Stimulated activated CD4-positive, alpha-beta T cell treated with anti-CD3 and anti-CD28 coated beads, Interleukin-2, amount 100 ng/mL, for 48 hours (primary cell): ENCODE data around the gene KRT78.
"Not testable (repeated sequence)": the region's sequence is repeated elsewhere in the genome, so short reads cannot be mapped to it uniquely, and the experiment has no call there.

Experiments used
- DNase-seq, 2 donors: peaks; one replicate each; pipeline ENCODE4 v3.0.0-alpha.2; 2020

KRT78 gene

DNA sequence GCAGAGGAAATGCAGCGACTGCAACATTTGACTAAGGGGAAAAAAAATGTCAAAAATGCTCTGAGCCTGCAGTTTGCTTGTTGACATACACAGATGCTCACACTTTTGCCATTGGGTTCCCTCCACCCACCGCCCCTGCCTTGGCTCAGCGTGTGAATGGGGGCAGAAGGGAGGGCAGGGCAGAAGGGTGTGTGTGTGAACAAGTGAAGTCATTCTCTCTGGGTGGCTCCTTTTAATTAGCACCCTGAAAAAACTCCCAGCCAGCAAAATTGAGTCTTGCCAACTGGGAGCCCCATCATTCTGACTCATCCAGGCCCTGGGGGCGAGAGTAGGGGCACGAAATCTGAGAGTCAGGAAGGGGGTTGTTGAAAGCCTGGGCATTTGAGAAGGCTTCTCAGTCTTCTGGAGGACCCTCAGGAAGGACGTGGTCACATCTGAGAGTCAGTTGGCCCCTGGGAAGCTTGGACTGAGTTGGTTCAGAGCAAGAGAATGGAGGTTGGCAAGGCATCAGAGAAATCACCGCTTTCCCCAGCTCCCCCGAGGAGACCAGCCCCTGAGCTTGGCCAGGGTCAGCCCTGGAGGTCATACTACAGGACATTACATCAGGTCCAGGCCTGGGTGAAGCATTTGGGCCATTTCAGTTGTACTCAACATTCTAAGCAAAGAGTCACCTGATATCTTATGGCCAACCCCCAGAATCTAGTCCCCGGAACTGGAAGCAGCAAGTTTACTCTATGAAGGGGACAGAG lies 22.7 kb upstream of the KRT78 start:
- no peak for DNase-seq

GRCh38 chr12:52870361-52871290 lies 21.8 kb upstream of the KRT78 start:
- peak; percentile 77 to 81 for DNase-seq

- DNase-seq: no peak
These were observed 18.8 kb upstream of the KRT78 start for GRCh38 chr12:52867642-52868041.

DNA sequence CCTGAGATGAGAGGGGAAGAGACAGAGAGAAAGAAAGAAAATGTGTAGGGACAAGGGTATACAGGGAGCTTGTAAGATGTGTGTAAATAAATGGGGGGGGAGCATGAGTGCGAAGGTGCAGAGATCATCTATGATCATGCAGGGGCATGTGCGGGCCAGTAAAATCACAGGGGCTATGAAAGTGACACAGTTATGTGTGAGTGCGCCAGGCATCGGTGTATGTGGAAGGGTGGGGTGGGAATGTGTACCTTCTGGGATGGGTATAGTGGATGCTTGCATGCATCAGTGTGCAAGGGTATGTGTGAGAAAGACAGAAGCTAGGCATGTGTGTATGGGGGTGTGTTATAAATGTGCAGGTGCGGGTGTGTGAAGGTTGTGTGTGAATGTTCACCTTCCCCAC lies 18.4 kb upstream of the KRT78 start:
- no peak for DNase-seq

- DNase-seq: peak; percentile 23 to 25
These were observed 16.5 kb upstream of the KRT78 start for GRCh38 chr12:52865090-52865944.

DNA sequence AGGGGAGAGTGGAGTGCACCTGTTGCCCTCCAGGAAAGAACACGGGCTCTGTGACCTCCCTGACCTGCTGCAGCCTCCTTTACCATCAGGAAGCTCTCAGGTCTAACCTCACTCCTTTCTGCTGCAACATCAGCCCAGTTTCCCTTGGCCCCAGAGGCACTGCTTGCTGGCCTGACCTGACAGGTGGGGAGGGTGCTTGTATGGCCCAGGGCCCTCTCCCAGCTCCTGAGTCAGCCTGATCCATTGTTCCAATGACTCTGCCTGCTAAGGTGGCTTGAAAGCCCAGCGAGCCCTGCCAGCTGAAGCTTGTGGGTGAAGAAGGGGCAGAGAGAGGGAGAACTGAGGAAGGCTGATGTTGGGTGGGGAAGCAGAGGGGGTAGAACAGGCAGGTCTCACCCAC lies 13.2 kb upstream of the KRT78 start:
- no peak for DNase-seq

- DNase-seq: no peak
These were observed 12.7 kb upstream of the KRT78 start for GRCh38 chr12:52861511-52861910.

DNA sequence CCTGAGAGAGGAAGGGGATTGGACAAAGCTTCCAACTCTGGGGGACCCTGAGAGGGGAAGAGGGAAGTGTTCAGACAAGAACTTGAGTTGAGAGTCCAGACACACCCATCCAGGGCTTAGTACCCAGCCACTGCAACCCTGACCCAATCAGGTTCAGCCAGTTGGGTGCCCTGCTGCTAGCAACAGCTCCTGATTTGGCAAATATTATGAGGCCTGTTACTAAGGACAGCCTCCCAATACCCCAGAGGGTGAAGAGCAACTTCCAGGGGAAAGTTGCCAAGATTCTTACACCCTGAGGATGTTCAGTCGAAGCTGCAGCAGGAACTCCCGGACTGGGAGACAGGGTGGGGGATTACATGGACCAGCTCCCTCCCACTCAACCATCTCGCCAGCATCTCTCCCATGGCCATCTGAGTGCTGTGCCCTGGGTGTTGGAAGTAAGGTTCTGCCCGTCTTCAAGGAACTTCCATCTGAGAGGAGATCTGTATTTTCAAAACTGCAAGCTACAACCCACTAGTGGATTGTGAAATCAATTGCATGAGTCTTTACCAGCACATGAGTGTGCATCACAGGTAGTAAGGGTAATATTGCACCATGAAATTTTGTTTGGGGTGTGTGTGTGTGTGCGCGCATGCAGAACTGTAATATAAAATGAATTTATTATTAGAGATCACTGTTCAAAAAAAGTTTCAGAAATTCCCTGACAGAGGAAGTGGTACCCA lies 11.5 kb upstream of the KRT78 start:
- no peak for DNase-seq

DNA sequence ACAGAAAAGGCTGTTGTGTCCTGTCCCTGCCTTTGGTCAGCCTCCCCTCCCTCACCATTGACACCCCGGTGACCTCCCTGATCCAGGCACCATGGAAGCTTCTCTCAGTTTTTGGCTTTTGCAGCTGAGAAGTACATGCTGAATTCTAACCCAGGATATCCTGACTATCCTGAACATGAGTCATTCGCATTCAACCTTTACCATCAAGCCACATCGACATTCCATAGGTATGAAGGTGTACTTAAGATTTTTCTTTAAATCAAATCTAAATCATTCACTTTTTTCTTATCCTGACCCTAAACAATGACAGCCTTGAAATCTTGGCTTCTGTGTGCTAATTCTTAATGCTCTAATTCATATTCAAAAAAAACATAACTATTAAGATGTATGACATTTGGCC lies 8.7 kb upstream of the KRT78 start:
- DNase-seq: no peak

- no peak for DNase-seq
These were observed 8.0 kb upstream of the KRT78 start for GRCh38 chr12:52856787-52857186.

DNA sequence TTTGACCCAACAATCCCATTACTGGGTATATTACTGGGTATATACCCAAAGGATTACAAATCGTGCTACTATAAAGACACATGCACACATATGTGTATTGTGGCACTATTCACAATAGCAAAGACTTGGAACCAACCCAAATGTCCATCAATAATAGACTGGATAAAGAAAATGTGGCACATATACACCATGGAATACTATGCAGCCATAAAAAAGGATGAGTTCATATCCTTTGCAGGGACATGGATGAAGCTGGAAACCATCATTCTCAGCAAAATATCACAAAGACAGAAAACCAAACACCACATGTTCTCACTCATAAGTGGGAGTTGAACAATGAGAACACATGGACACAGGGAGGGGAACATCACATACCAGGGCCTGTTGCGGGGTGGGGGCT lies 7.3 kb upstream of the KRT78 start:
- DNase-seq: not testable (repeated sequence)

GRCh38 chr12:52851787-52852186 lies 3.0 kb upstream of the KRT78 start:
- no peak for DNase-seq

DNA sequence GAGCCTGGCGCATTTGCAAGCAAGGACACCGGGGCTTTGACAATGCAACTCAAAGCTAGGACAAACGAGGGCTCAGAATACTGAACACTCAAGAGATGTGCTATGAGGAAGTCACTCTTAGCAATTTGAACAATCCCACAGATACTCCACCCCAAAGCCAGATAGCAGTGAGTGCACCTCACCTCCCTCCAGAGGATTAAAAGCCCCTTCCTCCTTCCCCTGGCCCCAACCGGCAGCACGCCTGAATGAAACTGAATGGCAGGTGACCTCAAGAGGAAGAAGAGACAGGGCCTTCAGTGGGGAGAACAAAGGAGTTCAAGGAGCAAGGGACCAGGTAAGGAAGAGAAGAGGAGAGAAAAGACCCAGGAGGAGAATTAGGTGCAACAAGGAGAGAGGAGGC lies 1.9 kb upstream of the KRT78 start:
- DNase-seq: no peak

GRCh38 chr12:52849511-52849910 lies 717 bp upstream of the KRT78 start:
- no peak for DNase-seq

DNA sequence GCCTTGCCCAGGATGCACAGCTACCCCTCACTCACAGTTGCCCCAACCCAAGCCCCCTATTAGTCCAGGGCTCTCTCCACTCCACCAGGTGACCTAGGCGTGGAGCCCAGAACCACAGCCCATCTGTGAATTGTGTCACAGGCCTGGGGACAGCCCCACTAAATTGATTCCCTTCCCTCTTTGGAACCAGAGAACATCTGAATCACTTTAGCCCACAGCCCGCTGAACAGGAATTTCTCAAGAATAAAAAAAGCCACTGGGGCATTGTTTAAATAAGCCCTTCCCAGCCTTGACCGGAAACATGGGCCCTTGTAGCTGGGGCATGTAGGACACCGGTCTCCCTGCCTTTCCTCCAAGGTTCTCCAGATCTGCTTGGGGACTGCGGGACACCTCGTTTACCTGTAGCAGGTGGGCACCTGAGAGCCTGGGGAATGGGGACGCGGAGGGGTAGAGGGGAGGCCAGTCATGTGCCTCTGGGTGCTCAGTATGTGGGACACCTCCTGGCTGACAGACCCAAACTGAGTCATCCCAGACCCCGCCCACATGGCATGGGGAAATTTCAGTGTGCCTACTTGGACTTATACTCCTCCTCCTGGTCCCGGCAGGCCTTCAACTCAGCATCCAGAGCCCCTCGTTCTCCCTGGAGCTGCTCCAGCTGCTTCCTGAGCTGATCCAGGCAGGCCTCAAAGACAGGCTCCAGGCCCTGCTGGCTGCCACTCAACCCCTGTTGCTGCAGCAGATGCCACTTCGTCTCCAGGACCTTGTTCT lies 1.3 kb downstream of the KRT78 start:
- no peak for DNase-seq

- DNase-seq: no peak
These were observed 2.3 kb downstream of the KRT78 start for GRCh38 chr12:52846356-52846970.

GRCh38 chr12:52845946-52846345 lies 2.8 kb downstream of the KRT78 start:
- no peak for DNase-seq

DNA sequence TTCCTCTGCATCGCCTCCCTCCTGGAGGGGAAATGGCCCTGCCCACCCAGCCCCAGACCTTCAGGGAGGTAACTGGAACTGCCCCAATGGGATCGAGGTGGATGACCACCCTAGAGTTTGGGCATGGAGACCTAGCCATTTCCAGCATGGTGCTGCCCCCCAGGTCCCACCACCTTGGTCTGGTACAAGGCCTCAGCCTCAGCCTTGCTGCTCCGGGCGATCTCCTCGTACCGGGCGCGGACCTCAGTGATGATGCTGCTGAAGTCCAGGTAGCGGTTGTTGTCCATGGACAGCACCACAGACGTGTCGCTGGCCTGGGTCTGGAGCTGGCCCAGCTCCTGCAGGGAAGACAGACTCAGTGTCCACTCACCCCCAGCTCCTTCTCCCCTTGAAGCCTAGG lies 4.4 kb downstream of the KRT78 start:
- no peak for DNase-seq

DNA sequence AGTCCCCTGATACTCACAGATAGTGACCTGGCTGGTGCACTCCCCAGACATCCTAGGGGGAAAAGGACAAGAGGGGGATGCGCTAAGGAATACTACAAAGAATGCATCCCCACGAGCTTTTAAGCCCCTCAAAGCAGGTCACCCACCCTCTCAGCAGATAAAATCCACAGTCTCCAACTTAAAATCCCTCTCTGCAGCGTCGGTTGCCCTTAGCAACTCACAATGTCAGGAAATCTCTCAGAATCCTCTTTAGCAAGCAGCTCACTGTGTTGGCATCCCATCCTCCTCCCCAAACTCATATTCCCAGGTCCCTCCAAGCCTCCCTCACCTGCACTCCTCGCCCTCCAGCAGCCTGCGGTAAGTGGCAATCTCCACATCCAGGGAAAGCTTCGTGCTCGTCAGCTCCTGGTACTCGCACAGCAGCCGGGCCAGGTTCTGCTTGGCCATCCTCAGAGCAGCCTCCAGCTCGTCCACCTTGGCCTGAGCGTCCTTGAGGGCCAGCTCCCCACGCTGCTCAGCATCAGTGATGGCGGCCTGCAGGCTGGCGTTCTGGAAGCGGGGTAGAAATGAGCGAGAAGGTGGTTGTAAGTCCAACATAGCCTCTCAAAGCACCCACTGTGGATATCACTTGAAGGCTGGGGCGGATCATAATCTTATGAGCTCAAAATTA lies 9.2 kb downstream of the KRT78 start:
- DNase-seq: no peak

GRCh38 chr12:52838609-52839435 lies 10.0 kb downstream of the KRT78 start:
- DNase-seq: no peak
